Thyroid gland (tissue), 4 donors: ENCODE data around the gene ADARB2.

Experiments used
- POLR2A ChIP-seq, 2 donors: fragments of 450-650 bp; IDR thresholded peaks; one replicate each; pipeline ENCODE4 v1.6.1; 2017; ENCODE audit warnings: antibody characterized with exemption in 2 of 2, mild to moderate bottlenecking in 2 of 2, moderate library complexity in 1 of 2
- TF ChIP-seq, protein P1 (sequence below), 6 experiments: fragments of 200-600 bp in 3 of 6; fragments of 450-650 bp in 3 of 6; sonication (generic) in 3 of 6; IDR thresholded peaks; one replicate each; pipeline ENCODE4 v1.5.1; 2016 to 2019; ENCODE audit warnings: antibody characterized with exemption in 6 of 6, mild to moderate bottlenecking in 2 of 6, inconsistent platforms in 1 of 6, moderate library complexity in 1 of 6

DNA sequence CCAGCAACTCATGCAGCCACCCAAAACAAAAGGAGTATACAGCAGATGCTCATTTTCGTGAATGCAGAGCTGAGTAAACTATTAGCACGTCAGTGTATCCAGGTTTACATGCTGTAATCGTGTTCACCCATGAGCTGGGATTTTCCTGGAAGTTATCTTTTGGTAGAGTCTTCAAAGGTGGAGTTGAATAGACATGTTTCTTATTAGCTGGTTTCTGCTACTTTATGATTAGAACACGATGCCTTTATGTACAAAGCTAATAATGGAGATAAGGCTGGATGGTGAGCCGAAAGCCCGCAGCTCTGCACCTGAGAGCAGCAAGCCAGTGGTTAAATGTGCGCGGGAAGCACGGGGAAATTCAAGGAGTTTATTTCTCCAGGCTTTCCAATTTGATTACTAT is 123.8 kb downstream of the ADARB2 start:
- TF ChIP-seq, protein P1, sequence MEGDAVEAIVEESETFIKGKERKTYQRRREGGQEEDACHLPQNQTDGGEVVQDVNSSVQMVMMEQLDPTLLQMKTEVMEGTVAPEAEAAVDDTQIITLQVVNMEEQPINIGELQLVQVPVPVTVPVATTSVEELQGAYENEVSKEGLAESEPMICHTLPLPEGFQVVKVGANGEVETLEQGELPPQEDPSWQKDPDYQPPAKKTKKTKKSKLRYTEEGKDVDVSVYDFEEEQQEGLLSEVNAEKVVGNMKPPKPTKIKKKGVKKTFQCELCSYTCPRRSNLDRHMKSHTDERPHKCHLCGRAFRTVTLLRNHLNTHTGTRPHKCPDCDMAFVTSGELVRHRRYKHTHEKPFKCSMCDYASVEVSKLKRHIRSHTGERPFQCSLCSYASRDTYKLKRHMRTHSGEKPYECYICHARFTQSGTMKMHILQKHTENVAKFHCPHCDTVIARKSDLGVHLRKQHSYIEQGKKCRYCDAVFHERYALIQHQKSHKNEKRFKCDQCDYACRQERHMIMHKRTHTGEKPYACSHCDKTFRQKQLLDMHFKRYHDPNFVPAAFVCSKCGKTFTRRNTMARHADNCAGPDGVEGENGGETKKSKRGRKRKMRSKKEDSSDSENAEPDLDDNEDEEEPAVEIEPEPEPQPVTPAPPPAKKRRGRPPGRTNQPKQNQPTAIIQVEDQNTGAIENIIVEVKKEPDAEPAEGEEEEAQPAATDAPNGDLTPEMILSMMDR (IDR thresholded peaks at IDR 0.05) = no peak
- no peak for TF ChIP-seq POLR2A (IDR thresholded peaks at IDR 0.05)
